ENCODE measurements around the gene STX1A.
A peak's percentile ranks its signal among the peaks of the same experiment; 100 is the strongest.

The STX1A gene

DNA sequence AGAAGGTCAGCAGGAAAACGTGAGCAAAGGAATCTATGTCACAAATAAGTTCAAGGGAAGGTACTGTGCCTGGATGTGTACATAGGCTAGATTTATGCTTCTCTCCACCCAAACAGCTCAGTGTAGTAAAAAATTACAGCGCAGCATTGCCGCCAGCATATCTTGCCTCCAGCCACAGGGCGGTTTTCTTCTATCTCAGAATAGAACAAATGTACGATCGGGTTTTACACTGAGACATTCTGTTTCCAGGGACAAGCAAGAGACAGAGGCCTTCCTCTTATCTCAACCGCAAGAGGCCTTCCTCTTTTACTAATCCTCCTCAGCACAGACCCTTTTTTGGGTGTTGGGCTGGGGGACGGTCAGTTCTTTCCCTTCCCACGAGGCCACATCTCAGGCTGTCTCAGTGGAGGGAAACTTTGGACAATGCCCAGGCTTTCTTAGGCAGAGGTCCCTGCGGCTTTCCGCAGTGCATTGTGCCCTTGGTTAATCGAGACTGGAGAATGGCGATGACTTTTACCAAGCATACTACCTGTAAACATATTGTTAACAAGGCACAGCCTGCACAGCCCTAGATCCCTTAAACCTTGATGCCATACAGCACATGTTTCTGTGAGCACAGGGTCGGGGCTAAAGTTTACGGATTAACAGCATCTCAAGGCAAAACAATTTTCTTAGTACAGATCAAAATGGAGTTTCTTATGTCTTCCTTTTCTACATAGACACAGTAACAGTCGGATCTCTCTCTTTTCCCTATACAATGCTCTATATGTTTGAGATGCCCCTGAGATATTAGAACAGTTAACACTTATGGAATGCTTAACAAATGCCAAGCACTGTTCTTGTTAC is 30.7 kb upstream of the STX1A start:
- Histone ChIP-seq H3K9me3 (ENCODE audit: low read length) (no peaks in the 10 kb centered on the region; the same call in 1 of the 2 replicates), H3K79me2 (ENCODE audit: insufficient read depth, low read length) (no peaks in the 10 kb centered on the region), H3K9me2 (ENCODE audit: low read depth, low read length) (no peaks in the 10 kb centered on the region), H3K27me3 (ENCODE audit: insufficient read depth, low read length) (no peaks in the 10 kb centered on the region), H3K4me2 (ENCODE audit: low read length) (no peak overlapping the region), H3K36me3 (ENCODE audit: insufficient read depth, low read length) (no peaks in the 10 kb centered on the region), H3K4me3 (ENCODE audit: low read depth, low read length, poor library complexity, severe bottlenecking) (no peak overlapping the region), H2AFZ (ENCODE audit: low read length) (no peak overlapping the region), H3K27ac (ENCODE audit: low read depth, low read length, poor library complexity, severe bottlenecking) (no peak overlapping the region), H3K9ac (ENCODE audit: low read length) (no peak overlapping the region), H3F3A (ENCODE audit: insufficient read depth, low read length) (no peaks in the 10 kb centered on the region), H4K20me1 (ENCODE audit: insufficient read depth, low read length) (no peaks in the 10 kb centered on the region), H3K4me1 (ENCODE audit: insufficient read depth, low read length, severe bottlenecking) (no peaks in the 10 kb centered on the region)
- TF ChIP-seq, protein P1, sequence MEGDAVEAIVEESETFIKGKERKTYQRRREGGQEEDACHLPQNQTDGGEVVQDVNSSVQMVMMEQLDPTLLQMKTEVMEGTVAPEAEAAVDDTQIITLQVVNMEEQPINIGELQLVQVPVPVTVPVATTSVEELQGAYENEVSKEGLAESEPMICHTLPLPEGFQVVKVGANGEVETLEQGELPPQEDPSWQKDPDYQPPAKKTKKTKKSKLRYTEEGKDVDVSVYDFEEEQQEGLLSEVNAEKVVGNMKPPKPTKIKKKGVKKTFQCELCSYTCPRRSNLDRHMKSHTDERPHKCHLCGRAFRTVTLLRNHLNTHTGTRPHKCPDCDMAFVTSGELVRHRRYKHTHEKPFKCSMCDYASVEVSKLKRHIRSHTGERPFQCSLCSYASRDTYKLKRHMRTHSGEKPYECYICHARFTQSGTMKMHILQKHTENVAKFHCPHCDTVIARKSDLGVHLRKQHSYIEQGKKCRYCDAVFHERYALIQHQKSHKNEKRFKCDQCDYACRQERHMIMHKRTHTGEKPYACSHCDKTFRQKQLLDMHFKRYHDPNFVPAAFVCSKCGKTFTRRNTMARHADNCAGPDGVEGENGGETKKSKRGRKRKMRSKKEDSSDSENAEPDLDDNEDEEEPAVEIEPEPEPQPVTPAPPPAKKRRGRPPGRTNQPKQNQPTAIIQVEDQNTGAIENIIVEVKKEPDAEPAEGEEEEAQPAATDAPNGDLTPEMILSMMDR (IDR thresholded peaks at IDR 0.05; ENCODE audit: low read length): no peak
- TF ChIP-seq EZH2 (IDR thresholded peaks at IDR 0.05; ENCODE audit: borderline replicate concordance, low read length): no peak

DNA sequence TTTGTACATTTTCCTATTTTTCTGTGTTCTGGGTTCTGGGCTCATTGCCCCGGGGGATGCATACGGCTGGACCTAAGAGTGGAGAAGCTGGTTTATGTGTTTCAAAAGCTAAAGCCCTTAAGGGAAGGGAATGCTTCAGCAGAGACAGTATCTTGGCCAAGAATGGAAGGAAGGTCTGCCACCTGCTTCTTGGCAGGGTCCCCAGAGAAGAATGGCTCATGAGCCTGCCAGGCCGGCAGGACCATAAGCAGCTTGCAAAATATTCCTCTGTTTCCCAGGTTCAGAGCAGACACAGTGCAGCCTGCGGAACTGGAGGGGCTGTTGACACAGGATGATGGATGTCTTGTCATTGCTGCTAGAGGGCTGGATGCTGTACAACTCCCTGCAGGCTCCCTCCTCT is 26.9 kb upstream of the STX1A start:
- Histone ChIP-seq H3F3A (ENCODE audit: insufficient read depth, low read length) (no peaks in the 10 kb centered on the region), H2AFZ (ENCODE audit: low read length) (no peak overlapping the region), H3K9me3 (ENCODE audit: low read length) (no peaks in the 10 kb centered on the region; the same call in 1 of the 2 replicates), H3K4me2 (ENCODE audit: low read length) (no peak overlapping the region), H3K4me3 (ENCODE audit: low read depth, low read length, poor library complexity, severe bottlenecking) (no peak overlapping the region), H3K9ac (ENCODE audit: low read length) (no peak overlapping the region), H3K27me3 (ENCODE audit: insufficient read depth, low read length) (no peaks in the 10 kb centered on the region), H3K9me2 (ENCODE audit: low read depth, low read length) (no peaks in the 10 kb centered on the region), H3K79me2 (ENCODE audit: insufficient read depth, low read length) (no peaks in the 10 kb centered on the region), H4K20me1 (ENCODE audit: insufficient read depth, low read length) (no peaks in the 10 kb centered on the region), H3K4me1 (ENCODE audit: insufficient read depth, low read length, severe bottlenecking) (peaks cover 11% of the 10 kb centered on the region), H3K27ac (ENCODE audit: low read depth, low read length, poor library complexity, severe bottlenecking) (no peak overlapping the region), H3K36me3 (ENCODE audit: insufficient read depth, low read length) (no peaks in the 10 kb centered on the region)
- no peak for TF ChIP-seq EZH2 (IDR thresholded peaks at IDR 0.05; ENCODE audit: borderline replicate concordance, low read length)
- TF ChIP-seq, protein P1 (IDR thresholded peaks at IDR 0.05; ENCODE audit: low read length): no peak

DNA sequence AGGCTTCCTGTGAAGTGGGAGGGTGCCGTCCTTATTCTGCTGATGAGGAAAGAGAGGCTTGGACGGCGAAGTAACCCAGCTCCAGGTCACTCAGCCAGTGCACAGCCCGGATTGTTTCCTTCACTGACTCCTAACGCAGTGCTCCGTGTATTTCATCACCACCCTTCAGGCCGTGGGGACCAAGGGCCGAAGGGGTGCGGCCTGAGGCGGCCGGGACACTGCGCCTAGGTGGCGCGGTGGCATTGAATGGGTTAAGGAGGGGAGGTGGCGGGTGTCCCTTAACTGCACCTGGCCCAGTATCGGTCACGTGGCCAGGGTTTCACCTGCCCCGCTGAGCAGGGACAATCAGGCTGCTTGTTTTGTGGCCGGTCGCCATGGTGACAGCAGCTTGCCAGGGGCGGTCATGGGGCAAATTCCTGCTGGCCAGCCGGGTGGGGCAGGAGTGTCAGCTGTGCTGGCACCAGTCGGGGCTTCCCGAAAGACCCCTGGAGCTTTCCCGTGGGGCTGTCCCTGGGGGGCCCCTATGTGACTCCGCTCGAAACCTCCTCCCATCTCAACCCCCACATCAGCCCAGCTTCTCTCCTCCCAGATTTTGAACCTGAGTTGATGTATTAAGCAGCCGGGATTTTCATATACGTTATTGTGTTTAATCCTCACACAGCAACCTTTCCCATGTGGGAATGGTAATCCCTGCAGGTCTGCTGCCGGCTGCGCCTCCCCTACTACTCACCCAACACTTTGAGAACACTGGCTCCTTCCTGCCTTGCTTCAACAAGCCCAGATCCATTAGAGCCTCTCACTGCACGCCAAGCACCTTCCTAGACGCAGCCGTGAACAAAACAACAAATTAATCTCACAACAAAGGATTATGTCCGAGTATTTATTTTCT is 23.5 kb upstream of the STX1A start:
- TF ChIP-seq EZH2 (IDR thresholded peaks at IDR 0.05; ENCODE audit: borderline replicate concordance, low read length): no peak
- TF ChIP-seq, protein P1 (IDR thresholded peaks at IDR 0.05; ENCODE audit: low read length): no peak
- no peaks in the 10 kb centered on the region for H3K79me2 ChIP-seq (ENCODE audit: insufficient read depth, low read length)
- H3K4me2 ChIP-seq (ENCODE audit: low read length): peak overlapping the region; percentile 10; the same call in 1 of the 2 replicates
- no peak overlapping the region for H2AFZ ChIP-seq (ENCODE audit: low read length)
- H3K27ac ChIP-seq (ENCODE audit: low read depth, low read length, poor library complexity, severe bottlenecking): no peak overlapping the region
- no peaks in the 10 kb centered on the region for H3K36me3 ChIP-seq (ENCODE audit: insufficient read depth, low read length)
- H3K9me3 ChIP-seq (ENCODE audit: low read length): no peaks in the 10 kb centered on the region
- no peaks in the 10 kb centered on the region for H3K27me3 ChIP-seq (ENCODE audit: insufficient read depth, low read length)
- H4K20me1 ChIP-seq (ENCODE audit: insufficient read depth, low read length): no peaks in the 10 kb centered on the region
- no peak overlapping the region for H3K9ac ChIP-seq (ENCODE audit: low read length)
- no peak overlapping the region for H3K4me3 ChIP-seq (ENCODE audit: low read depth, low read length, poor library complexity, severe bottlenecking)
- peaks cover 16% of the 10 kb centered on the region for H3K4me1 ChIP-seq (ENCODE audit: insufficient read depth, low read length, severe bottlenecking)
- H3F3A ChIP-seq (ENCODE audit: insufficient read depth, low read length): no peaks in the 10 kb centered on the region
- H3K9me2 ChIP-seq (ENCODE audit: low read depth, low read length): no peaks in the 10 kb centered on the region

Data from OCI-LY1 (cell line).